Fibroblast of pulmonary artery (primary cell): ENCODE results near the gene NAV3.

Source experiments
- DNase-seq: peaks from one replicate; pipeline ENCODE4 v3.0.0-alpha.2; 2010; ENCODE audit warnings: low read depth
- H3K4me3 ChIP-seq: replicated peaks from 2 replicates; pipeline ENCODE4 v1.5.1; 2011; ENCODE audit warnings: low read depth, mild to moderate bottlenecking, control low read depth, low read length, moderate library complexity
- TF ChIP-seq, protein P1 (sequence below): IDR thresholded peaks from 2 replicates; pipeline ENCODE4 v1.5.1; 2011; ENCODE audit warnings: mild to moderate bottlenecking, control low read depth, low read length, inconsistent platforms; ENCODE audit errors: missing control alignments

Gene NAV3

DNA sequence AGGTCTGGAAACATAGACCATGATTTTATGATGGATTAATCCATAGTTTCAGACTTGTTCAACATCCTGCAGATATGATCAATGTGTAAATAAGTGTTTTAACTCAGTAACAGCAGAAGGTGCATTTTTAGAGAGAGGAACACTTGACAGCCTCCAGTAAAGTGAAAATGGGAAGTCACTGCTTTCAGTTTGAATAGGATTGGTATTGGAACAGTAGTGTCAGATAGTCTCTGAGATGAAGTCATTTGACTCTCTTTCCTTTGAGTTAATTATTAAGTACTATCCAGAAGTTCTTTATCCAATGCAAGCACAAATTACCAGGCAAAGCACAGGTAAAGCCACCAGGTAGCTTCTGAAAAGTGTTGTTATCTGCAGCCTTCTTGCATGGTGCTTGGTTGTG lies 14.5 kb upstream of the NAV3 start:
- no peak for DNase-seq
- H3K4me3 ChIP-seq, result no peak overlapping the region
- TF ChIP-seq, protein P1, sequence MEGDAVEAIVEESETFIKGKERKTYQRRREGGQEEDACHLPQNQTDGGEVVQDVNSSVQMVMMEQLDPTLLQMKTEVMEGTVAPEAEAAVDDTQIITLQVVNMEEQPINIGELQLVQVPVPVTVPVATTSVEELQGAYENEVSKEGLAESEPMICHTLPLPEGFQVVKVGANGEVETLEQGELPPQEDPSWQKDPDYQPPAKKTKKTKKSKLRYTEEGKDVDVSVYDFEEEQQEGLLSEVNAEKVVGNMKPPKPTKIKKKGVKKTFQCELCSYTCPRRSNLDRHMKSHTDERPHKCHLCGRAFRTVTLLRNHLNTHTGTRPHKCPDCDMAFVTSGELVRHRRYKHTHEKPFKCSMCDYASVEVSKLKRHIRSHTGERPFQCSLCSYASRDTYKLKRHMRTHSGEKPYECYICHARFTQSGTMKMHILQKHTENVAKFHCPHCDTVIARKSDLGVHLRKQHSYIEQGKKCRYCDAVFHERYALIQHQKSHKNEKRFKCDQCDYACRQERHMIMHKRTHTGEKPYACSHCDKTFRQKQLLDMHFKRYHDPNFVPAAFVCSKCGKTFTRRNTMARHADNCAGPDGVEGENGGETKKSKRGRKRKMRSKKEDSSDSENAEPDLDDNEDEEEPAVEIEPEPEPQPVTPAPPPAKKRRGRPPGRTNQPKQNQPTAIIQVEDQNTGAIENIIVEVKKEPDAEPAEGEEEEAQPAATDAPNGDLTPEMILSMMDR, result no peak

DNA sequence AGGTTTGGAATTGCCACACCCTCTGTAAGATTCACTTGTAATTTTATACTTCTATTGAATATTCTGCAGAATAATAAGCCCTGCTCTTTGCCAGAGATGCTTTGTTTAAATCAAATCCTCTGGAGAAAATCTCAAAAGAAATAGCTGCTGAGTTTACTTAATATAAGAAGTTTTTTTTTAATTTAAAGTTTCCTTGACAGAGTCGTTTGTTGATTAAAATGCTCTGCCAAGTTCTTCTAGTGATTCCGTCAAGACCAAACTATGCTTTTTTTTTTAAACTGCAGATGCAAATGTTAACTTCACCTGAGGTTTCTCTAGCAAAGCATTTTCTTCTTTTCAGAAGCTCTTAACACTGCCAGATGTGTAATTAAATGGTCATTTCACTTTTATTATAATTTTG lies 13.4 kb upstream of the NAV3 start:
- H3K4me3 ChIP-seq, result no peak overlapping the region
- no peak for DNase-seq
- TF ChIP-seq, protein P1, result no peak

DNA sequence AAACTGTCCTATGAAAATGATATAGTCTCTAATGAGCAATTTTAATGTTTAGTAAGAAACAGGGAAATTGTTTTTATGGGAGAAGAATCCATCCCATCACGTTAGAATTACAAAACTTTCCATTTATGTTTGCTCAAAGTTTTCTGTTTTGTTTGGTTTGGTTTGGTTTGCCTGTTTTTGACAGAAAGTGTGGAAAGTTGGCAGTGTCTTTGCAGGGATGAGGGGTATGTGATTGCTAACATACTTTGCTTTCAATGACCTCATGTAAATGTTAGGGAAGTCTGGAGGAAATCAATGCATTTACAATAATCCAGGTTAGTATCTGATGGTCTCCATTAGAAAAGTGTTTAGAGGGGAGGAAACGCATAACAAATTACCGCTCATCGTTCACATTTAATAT lies 12.3 kb upstream of the NAV3 start:
- TF ChIP-seq, protein P1, result no peak
- DNase-seq, result no peak
- H3K4me3 ChIP-seq, result no peak overlapping the region

DNA sequence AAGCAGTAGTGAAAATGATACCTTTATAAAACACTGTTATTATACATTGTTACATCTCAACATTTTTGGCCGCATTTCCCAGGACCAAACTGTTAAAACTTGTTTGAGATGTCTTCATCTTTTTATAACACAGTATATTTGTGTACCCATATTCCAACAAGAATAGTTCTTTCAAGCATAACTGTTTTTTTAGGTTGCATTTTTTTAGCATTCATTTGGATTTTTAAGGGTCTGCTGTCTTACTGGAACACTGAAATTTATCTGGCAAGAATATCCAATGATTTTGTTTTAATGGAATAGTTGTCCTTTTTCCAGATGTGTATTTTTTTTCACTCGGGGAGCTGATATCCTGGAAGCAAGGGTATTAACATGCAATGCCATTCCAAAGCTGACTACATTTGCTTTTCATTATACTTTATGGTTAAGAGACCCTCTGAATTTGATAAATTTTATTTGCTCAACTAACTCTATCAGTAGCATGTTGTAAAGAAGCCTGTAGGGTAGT lies 8.9 kb upstream of the NAV3 start:
- TF ChIP-seq, protein P1, result no peak
- no peak for DNase-seq
- H3K4me3 ChIP-seq, result no peak overlapping the region

DNA sequence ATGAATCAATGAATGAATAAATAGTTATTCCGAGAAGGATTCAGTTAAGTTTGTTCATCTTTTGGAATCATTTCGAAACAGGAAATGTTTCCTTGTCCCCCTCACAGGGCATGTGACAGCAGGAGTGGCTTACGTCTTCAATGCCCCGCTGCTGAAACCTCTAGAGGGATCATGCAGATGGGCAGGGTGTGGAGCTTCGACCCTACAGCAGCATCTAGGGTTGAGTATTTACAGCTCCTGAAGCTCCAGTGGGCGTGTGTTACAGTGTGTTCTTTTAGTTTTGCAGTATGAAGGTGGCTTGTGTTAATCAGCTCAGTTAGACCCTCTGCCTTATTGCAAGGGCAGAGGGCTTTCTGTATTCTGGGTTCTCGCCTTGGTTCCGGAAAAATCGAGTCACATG lies 2.6 kb downstream of the NAV3 start:
- no peak for DNase-seq
- H3K4me3 ChIP-seq, result no peak overlapping the region
- TF ChIP-seq, protein P1, result no peak

DNA sequence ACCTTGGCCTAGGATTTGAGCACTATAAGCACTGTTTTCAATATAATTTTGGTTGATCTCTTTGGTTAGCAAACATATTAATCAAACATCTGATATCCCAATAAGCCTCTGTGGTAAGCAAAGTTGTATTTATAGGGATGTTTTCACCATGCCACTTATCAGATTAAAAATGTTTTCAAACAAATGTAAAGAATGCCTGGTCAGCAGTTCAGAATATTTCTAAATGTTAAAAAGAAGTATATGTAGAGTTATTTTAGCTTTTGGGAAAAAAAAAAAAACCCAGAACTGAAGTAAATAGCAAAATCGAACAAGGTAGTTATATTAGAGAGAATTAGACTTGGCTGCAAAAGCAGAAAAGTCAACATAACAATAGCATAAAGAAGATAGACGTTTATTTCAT lies 3.9 kb downstream of the NAV3 start:
- no peak overlapping the region for H3K4me3 ChIP-seq
- DNase-seq, result no peak
- TF ChIP-seq, protein P1, result no peak

DNA sequence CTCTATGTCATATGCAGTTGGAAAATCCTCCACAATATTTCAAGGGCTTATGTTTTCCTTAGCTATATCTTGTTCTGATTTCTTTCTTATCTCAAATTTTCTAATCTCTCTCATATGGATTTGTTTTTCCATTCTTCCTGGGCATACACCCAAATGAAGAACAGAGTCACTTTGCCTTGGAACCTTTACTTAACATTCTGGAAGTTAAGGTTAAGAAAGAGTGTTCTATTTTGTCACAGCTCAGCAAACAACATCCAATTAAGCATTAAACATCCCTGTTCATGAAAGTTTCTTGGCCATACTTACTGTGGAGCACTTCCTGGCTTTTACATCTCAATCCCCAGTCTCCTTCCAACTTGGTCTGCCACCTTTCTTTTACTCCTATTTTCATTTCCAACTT lies 5.3 kb downstream of the NAV3 start:
- TF ChIP-seq, protein P1, result no peak
- DNase-seq, result peak; percentile 31
- no peak overlapping the region for H3K4me3 ChIP-seq
